CD4-positive, alpha-beta T cell treated with Interleukin-10 for 1 hour (primary cell): ENCODE results near the gene CCL20.
"Not testable (repeated sequence)": the region's sequence is repeated elsewhere in the genome, so short reads cannot be mapped to it uniquely, and the experiment has no call there.

ENCODE experiments used
- DNase-seq: peaks from one replicate; pipeline ENCODE4 v3.0.0-alpha.2; 2020

Gene CCL20

GRCh38 chr2:227813562-227814353 lies at the start of gene CCL20:
TSS of gene CCL20 (plus strand) at chr2:227813842. CDS start at chr2:227813912, 70 bp downstream.
- peak; percentile 42 for DNase-seq

- DNase-seq = no peak
These were observed 47.8 kb upstream of the CCL20 start for GRCh38 chr2:227765788-227766372.

GRCh38 chr2:227766373-227766883 lies 47.2 kb upstream of the CCL20 start:
- peak; percentile 62 for DNase-seq

GRCh38 chr2:227767830-227768229 lies 45.8 kb upstream of the CCL20 start:
- DNase-seq = no peak

GRCh38 chr2:227772197-227772661 lies 41.4 kb upstream of the CCL20 start:
- no peak for DNase-seq

GRCh38 chr2:227772932-227773331 lies 40.7 kb upstream of the CCL20 start:
- no peak for DNase-seq

- peak; percentile 26 for DNase-seq
These were observed 39.5 kb upstream of the CCL20 start for GRCh38 chr2:227774011-227774624.

GRCh38 chr2:227774895-227775842 lies 38.5 kb upstream of the CCL20 start:
- DNase-seq = no peak

- no peak for DNase-seq
These were observed 32.5 kb upstream of the CCL20 start for GRCh38 chr2:227780981-227781615.

- no peak for DNase-seq
These were observed 31.8 kb upstream of the CCL20 start for GRCh38 chr2:227781841-227782240.

- DNase-seq = no peak
These were observed 30.8 kb upstream of the CCL20 start for GRCh38 chr2:227782804-227783203.

- DNase-seq = peak; percentile 50
These were observed 30.1 kb upstream of the CCL20 start for GRCh38 chr2:227783404-227784138.

GRCh38 chr2:227785293-227785692 lies 28.3 kb upstream of the CCL20 start:
- DNase-seq = no peak

GRCh38 chr2:227788561-227789018 lies 25.1 kb upstream of the CCL20 start:
- DNase-seq = no peak

- DNase-seq = no peak
These were observed 23.8 kb upstream of the CCL20 start for GRCh38 chr2:227789803-227790202.

GRCh38 chr2:227793148-227793712 lies 20.4 kb upstream of the CCL20 start:
- DNase-seq = no peak

GRCh38 chr2:227796045-227796711 lies 17.5 kb upstream of the CCL20 start:
- no peak for DNase-seq

GRCh38 chr2:227796768-227797167 lies 16.9 kb upstream of the CCL20 start:
- DNase-seq = not testable (repeated sequence)

- DNase-seq = no peak
These were observed 14.4 kb upstream of the CCL20 start for GRCh38 chr2:227799202-227799601.

GRCh38 chr2:227802882-227803281 lies 10.8 kb upstream of the CCL20 start:
- DNase-seq = no peak
